Ishikawa (cell line): ENCODE results near the gene ZNF560.

Source experiments
- EP300 ChIP-seq: IDR thresholded peaks from 2 replicates; pipeline ENCODE4 v1.6.1; 2012; ENCODE audit warnings: borderline replicate concordance
- TAF1 ChIP-seq: IDR thresholded peaks from 2 replicates; pipeline ENCODE4 v1.6.1; 2012; ENCODE audit warnings: low read depth, mild to moderate bottlenecking
- TF ChIP-seq, protein P1 (sequence below): IDR thresholded peaks from 2 replicates; pipeline ENCODE4 v1.6.1; 2012

DNA sequence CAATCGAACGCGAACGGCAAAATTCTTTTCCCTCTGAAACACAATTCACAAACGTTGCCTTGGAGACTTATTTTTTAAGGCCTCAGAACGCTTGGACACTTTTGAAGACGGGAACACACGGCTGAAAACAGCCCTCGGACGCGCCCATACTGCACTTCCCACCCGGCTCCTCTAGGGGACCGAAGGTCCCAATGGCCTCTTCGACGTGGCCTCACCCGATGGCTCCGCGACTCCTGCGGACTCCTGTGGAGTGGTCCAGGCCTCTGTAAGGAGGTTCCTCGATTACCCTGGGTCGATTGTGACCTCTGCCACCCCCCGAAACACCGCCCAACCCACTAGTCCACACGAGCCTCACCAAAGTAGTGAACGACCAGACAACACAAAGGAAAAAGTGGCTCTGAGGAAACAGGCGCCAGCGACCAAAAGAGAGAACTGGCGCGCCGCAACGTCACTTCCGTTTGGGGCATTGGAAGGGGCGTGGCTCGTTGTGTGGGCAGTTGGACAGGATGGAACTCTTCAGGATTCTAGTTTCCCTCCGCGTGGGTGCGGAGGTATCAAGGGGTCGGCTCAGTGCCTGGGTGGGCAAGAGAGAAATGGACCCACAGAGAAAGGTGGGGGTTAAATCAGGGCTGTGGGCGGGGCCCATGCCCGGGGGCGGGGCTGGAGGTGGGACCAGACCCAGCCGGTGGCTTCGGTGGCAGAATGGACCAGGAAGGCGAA, at the start of gene ZNF560:
- no peak for TF ChIP-seq TAF1
- TF ChIP-seq, protein P1, sequence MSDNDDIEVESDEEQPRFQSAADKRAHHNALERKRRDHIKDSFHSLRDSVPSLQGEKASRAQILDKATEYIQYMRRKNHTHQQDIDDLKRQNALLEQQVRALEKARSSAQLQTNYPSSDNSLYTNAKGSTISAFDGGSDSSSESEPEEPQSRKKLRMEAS: no peak
- TF ChIP-seq EP300: no peak
